GM04504 (cell line): ENCODE results near the gene BBLN.
"Not testable (repeated sequence)": the region's sequence is repeated elsewhere in the genome, so short reads cannot be mapped to it uniquely, and the experiment has no call there.

Source experiments
- DNase-seq: peaks from one replicate; pipeline ENCODE4 v3.0.0-alpha.2; 2012; ENCODE audit warnings: low read depth

The BBLN gene

GRCh38 chr9:128163523-128164306, 3.6 kb downstream of the BBLN start:
- no peak for DNase-seq

DNA sequence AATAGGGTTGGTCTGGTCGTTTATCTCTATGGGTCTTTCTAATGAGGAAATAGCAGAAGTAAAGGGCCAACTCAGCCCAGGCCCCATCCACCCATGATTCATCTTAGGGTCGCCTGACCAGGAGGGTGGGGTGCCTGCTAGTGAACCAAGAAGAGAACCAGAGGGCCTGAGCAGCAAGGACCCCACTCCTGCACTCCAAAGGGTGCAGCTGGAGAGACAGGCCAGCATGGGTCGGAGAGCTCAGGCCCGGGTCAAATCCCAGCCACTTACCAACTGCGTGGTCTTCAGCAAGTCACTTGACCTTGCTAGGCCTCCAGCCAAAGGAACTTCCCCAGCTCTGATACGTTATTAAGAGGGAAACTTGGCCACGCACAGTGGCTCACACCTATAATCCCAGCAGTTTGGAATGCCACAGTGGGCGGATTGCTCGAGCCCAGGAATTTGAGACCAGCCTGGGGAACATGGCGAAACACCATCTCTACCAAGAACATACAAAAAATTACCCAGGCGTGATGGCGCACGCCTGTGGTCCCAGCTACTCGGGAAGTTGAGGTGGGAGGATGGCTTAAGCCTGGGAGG, 4.3 kb downstream of the BBLN start:
- DNase-seq, result no peak

DNA sequence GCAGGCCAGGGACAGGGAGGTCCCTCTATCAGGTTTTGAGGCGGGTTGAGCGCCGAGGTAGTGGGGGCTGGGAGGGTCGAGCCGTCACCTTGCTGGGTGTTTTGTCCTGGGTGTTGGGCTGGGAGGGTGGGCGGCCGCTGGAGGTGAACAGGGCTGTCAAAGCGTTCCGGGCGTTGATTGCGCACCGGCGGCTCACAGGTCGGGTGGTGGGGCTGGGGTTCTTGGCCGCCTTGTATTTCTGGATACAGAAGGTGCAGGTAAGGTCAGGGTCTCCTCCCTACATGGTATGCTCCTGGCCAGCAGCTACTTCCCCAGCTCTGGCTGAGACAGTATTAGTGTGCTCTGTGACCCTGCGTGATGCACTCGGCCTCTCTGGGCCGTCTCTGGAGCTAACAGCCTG, 6.1 kb downstream of the BBLN start:
- no peak for DNase-seq

- no peak for DNase-seq
Observed at GRCh38 chr9:128167209-128167608, 7.1 kb downstream of the BBLN start.

DNA sequence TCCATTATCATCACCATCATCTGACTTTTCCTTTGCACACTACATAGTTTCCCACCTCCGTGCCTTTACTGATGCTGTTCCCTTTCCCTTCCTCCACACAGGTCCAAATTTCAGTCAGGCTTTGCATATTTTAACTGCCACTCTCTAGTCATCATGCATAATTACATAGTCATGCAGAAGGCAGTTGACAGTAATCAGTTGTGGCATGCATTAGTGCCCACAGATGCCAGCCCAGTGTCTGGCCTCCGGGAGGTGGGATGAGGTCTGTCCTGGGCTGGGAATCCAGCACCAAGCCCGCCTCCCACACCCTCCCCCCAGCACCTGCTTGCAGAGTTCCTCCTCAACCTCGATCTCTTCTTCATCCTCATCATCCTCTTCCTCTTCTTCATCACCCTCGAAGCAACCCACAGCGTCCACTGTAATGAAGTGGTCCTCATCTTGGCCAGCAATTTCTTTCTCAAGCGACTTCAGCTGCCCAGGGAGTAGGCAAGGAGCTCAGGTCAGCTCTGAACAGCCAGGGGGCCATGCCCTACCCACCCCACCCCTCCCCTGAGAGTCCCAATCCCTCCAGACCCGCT, 8.8 kb downstream of the BBLN start:
- no peak for DNase-seq

DNA sequence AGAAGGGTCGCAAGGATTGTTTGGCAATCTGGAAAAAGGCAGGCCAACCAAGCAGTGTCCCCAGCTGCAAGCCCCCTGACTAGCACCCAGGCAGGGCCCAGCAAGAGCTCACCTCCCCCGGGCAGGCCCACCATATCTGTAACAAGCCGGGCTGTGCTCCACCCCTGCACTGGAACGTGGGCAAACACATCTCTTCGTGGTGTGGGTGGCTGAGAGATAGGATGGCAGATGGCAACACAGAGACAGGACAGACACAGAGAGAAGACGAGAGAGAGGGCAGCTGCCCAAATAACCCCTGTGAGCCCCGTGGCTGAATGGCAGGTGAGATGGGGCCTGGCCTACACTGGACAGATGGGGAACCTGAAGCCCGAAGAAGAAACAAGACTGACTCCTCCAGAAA, 9.4 kb downstream of the BBLN start:
- DNase-seq, result no peak

GRCh38 chr9:128169925-128170324, 9.9 kb downstream of the BBLN start:
- no peak for DNase-seq

GRCh38 chr9:128174062-128174461, 14.0 kb downstream of the BBLN start:
- DNase-seq, result no peak

DNA sequence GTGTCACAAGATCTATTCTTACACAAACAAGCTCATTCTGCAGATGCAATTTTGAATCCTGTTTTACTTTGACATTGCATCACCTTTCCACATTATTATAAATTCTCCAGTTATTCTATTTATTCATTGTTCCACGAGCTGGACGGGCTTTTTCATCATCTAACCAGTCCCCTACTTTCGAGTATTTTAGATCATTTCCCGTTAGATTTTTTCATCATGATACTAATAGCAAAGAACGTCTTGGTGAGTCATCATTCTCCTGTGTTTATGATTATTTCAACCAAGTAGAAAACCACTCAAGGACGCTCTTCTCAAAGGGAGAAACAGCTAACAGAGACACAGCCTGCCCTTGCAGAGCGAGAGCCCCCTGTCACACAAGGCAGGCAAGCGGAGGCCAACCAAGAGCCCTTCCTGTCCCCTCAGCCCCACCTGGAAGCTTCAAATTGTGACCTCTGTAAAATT, 15.1 kb downstream of the BBLN start:
- no peak for DNase-seq

- no peak for DNase-seq
Observed at GRCh38 chr9:128175726-128176125, 15.7 kb downstream of the BBLN start.

DNA sequence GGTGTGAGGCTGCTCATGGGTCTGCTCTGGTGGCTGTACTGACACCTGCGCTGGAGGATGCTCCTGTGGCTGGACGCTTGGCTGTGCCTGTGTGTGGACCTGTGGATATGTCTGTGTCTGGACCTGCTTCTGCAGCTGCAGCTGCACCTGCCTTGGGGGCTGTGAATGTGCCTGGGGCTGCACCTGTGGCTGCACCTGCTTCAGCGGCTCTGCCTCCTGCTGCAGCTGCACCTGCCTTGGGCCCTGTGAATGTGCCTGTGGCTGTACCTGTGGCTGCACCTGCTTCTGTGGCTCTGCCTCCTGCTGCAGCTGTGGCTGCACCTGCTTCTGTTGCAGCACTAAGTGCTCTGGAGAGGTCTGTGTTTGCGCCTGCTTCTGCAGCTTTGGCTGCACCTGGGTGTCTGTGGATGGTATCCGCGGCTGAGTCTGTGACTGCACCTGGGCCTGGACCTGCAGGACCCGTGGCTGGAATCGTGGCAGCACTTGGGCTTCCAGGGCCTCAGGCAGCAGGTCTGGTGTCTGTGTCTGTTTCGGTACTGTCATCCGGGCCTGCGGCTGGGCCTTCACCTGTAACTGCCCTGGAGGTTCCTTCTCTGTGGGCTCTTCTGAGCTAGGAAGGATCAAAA, 18.9 kb downstream of the BBLN start:
- no peak for DNase-seq

GRCh38 chr9:128180001-128180400, 19.9 kb downstream of the BBLN start:
- no peak for DNase-seq

GRCh38 chr9:128180447-128180846, 20.4 kb downstream of the BBLN start:
- no peak for DNase-seq

DNA sequence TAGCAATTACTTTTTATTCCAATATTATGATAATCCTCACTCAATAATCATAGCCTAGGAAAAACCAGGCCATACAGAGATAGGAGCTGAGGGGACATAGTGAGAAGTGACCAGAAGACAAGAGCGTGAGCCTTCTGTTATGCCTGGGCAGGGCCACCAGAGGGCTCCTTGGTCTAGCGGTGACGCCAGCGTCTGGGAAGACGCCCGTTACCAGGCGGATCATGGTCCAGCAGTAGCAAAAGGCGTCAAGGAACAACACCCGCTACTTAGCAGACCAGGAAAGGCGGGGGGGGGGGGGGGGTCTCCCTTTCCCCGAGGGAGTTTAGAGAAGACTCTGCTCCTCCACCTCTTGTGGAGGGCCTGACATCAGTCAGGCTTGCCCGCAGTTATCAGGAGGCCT, 21.4 kb downstream of the BBLN start:
- not testable (repeated sequence) for DNase-seq

DNA sequence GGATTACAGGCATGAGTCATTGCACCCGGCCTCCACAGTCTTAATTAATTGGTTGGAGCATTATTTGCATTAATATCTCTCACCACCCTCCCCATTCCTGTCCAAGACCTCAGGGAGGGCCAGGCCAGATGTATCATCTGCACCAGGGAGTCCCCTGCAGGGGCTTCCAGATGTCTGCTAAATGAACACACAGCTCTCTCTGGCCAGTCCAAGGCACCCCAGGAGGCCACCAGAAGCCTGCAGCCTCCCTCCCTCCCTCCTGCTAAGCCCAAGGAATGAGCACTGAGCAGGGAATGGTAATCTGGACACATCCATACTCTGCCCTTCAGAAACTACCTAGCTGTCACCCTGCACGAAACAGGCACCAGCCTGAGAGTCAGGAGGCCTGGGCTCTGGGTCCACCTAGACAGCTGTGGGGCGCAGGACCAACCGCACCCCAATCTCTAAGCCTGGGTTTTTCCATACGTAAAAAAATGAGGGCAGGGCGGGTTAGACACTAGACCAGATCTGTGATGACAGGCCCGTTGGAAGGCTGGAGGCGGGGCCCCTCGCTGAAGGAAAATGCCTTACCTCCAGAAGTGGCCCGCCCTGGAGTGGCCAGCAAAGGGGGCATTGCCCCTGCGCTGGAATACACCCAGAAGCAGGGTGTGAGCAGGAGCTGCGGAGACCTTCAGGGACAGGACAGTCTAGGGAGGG, 23.0 kb downstream of the BBLN start:
- no peak for DNase-seq

DNA sequence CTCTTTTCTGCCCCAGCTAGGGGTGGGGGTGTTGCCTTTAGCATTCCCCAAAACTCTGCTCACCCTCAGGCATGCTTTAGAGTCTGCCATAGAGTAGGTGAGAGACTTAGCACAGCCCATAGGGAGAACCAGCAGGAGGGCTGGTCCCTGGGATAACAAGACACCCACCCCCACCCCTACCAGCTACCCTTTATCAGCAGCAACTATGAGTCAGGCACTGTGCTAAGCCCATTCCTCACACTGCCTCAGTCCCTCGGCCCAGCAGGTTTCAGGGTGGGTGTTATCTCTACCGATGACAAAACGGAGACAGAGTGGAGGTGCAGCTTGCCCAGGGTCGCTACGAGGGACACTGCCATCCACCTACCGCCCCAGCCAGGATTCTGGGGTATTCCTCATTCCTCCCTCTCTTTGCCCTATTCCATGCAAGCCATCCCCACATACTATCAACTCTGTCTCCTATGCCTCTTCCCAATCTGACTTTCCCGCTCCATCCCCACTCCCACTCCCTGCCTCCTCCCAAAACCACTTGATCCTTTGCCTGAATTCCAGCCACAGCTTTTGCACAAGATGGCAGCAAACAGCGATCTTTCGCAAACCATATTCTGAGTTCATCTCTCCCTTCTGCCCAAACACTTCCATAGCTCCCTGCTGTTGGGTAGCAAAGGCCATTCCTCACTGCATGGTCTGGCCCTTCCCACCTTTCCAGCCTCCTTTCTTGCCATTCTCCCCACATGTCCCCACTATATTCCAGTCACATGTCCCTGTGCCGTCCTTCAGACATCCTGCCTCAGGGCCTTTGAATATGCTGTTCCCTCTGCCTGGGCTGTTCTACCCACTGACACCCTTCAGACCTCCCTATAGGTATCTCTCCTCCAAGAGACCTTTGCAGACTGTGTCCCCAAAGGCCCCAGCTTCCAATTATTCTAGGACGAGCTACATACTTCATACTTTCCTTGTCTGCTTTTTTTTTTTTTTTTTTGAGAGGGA, 26.2 kb downstream of the BBLN start:
- DNase-seq, result no peak

GRCh38 chr9:128187361-128187760, 27.3 kb downstream of the BBLN start:
- no peak for DNase-seq

- no peak for DNase-seq
Observed at GRCh38 chr9:128188209-128188608, 28.1 kb downstream of the BBLN start.

DNA sequence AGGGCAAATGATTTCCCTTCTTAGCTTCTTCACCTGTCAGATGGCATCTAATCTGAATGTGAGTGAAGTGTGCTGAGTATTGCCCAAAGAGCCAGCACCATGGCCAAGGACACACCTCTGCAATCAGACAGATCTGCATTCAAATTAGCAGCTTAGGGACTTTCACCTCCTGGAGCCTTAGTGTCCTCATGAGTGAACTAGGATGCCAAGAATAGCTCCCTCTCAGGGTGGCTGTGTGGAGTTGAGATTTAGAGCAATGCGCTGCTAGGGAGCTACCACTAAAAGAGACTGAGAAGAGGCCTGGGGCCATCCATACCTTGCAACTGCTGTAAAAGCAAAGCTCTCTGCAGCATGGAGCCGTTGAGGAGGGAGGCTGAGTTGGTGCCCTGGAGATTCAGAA, 29.9 kb downstream of the BBLN start:
- no peak for DNase-seq

DNA sequence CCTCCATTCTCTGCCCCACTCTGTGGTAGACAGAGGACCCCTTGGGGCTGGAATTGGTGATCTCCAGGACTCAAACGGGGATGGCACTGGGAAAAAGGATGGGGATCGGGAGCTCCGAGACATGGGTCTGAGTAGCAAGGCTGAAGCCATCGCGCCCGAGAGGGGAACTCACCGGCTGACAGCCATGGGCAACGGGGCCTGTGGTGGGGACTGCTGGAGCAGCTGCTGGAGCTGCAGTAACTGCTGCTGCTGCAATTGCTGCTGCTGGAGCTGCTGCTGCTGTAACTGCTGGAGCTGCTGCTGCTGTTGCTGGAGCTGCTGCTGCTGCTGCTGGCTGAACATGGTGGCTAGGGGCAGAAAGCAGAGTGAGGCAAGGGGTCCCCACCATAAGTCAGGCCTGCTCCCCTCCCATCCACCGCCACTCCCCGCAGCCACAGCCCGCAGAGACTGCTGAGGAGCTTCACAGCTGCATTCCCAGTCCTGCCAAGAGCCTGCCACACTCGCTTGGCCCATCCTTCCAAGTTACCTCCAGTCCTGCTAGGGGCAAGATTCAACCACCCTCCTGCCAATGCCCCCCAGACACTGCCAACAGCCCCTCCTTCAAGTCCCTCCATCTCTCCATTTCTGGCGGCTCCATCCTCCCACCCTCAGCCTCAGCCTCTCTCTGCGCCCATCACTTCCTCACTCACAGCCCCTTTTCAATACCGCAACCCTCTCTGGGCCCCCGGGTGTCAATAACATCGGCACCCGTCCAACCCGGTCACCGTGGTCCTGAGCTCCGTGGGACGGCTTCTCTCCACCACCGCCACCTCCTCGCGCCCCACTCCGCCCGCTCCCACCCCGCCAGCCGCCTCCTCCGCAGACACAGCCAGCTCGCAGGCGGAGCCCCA, 30.7 kb downstream of the BBLN start:
- DNase-seq, result no peak
